NOMO-1 treated with dmso at 0.1 percent for 144 hours (cell line): ENCODE results near the gene LTB.
"Not testable (repeated sequence)": the region's sequence is repeated elsewhere in the genome, so short reads cannot be mapped to it uniquely, and the experiment has no call there.

ENCODE experiments used
- DNase-seq: peaks from one replicate; lab custom pipeline; 2025; ENCODE audit not compliant: unreplicated experiment; lab: John Stamatoyannopoulos, UW

Gene LTB

GRCh38 chr6:31609519-31610406 is 27.5 kb upstream of the LTB start:
- no peak for DNase-seq

DNA sequence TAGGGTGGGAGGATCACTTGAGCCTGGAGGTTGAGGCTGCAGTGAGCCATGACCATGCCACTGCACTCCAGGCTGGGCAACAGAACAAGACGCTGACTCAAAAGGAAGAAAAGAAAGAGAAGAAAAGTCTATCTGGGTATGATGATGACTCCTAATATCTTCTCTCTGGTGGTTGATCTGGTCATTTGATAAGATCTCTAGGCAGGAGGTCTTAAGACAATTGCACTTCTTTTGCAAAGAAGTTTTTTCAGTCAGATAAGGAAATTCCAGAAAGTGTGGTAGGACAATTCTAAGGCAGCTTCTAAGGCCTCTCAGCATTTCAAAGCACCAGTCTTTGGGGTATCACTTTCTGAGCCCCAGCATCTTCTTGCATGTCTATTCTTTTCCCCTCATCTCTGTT is 25.1 kb upstream of the LTB start:
- DNase-seq = no peak

GRCh38 chr6:31597006-31597405 is 14.8 kb upstream of the LTB start:
- peak; percentile 56 for DNase-seq

DNA sequence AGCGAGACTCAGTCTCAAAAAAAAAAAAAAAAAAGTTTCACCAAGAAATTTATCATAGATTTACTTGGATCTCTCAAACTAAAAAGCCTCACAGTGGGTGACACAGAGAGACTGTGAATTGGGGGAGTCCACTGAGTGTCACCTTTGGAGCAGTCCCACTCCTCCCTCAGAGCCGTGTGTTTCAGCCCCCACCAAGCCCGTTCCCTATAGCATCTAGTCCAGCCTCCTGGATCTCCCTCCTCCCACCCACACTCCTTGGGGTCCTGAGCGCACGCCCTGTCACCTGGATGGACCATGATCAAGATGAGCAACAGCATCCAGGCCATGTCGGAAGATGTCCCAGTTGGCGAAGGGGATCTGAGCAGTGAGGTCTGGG is 10.2 kb upstream of the LTB start:
- DNase-seq = no peak

GRCh38 chr6:31590691-31591090 is 8.5 kb upstream of the LTB start:
- DNase-seq = not testable (repeated sequence)

GRCh38 chr6:31588871-31589650 is 6.8 kb upstream of the LTB start:
- DNase-seq = no peak

DNA sequence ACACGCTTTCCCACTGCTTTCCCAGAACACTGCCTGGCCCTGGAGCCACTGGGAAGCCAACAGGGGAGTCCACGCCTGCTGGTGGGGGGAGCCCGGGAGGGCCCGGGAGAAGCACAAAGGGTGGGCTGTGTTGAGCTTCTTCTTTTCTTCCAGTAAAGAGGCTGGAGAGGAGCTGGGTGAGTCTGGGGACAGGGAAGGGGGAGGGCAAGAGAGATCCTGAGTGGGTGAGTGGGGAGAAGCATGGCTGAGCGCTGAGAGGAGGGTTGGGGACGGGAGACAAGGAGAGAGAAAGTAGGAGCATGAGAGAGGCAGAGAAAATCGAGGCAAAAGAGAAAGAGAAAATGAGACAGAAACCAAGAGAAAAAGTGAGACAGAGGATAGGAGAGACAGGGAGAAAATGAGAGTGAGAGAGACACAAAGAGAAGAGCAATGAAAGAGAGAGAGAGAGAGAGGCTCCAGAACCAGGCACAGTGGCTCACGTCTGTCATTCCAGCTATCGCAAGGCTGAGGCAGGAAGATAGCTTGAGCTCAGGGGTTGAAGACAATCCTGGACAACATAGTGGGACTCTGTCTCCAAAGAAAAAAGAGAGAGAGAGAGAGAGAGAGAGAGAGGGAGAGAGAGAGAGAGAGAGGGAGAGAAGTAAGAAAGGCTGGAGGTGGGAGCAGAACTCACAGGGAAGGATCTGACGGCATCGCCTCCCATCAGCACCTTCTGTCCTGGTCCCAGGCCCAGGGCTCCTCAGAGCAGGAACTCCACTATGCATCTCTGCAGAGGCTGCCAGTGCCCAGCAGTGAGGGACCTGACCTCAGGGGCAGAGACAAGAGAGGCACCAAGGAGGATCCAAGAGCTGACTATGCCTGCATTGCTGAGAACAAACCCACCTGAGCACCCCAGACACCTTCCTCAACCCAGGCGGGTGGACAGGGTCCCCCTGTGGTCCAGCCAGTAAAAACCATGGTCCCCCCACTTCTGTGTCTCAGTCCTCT is 5.9 kb upstream of the LTB start:
- DNase-seq = no peak

GRCh38 chr6:31586599-31587281 is 4.5 kb upstream of the LTB start:
- DNase-seq = peak; percentile 85

- DNase-seq = peak; percentile 89
These were observed 3.8 kb upstream of the LTB start, which contains the start of gene LST1 for GRCh38 chr6:31586008-31586407. LST1 (plus strand) TSS chr6:31586277; CDS start chr6:31587300, 1,023 bp downstream.

DNA sequence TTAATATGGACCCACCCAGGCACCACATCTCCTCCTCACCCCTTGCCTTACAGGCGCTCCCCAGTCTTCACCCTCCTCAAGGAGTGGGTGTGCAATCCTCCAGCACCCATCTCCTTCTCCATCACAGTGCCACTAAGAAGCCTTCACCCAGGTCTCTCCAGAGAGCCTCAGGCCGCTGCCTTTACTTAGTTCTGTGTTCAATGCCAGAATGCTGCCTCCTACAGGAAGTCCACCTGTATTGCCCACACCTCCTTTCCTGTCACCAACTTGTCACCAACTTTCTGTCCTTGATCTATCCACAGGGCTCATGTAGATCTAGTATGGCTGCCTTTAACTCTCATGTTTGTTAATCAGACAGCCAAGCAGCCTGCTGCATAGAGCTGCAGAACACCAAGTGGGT is 3.3 kb upstream of the LTB start:
- DNase-seq = peak; percentile 59

DNA sequence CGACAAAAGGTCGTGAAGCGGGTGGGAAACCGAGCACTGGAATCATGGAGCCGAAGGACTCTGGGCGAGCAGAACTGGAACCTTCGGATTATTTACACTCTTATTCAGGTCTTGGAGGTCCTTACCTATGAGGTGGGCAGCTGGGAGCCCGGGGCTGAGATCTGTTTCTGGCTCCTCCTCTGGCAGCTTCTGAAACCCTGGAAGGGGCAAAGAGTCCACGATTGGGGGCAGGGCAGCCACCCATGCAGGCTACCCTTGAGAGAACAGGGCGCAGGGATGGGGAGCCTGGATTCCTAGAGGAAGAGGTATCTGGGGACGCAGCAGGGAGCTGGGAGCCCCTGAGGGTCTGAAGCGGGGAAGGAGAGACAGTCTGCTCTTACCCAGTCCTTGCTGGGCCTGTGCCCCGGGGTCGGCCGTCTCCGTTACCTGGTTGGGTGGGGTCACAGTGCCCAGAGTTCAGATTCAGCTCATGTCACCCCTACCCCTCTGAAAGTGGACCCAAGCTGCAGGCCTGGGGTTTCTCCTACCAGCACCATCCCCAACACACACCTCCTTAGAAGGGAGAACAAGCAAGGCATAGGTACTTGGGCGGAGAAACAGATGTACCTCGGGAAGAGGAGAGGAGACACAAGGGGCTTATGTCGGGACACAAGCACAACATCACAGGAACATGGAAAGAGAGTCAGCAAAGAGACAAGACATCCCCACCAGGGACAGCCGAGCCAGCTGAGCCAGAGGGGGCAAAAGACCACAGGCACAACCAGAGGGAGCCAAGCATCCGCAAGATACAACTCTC is 592 bp downstream of the LTB start:
- DNase-seq = no peak

DNA sequence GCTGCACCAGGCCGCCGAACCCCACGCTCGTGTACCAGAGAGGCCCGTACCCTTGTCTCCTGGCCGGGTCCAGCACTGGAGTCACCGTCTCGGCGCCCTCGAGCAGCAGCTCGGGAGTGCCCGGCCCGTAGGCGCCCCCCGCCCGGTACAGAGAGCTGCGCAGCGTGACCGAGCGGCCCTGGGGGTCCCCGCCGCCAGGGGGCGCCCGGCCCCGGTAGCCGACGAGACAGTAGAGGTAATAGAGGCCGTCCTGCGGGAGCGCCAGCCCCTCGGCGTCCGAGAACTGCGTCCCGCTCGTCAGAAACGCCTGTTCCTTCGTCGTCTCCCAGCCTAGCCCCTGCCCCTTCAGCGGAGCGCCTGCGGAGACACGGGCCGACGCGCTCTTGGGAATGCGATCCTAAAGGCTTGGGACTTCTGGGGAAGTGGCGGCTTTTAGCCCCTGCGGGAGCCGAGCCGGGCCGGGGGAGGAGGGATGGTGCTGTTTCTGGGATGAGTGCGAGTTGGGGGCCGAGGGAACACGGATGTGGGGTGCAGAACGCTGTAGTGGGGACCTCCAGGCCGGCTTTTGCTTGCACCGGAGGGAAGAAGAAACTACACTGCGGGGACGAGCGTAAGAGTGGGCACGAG is 1.3 kb downstream of the LTB start:
- peak; percentile 74 for DNase-seq

- DNase-seq = no peak
These were observed 1.8 kb downstream of the LTB start for GRCh38 chr6:31580438-31580740.

DNA sequence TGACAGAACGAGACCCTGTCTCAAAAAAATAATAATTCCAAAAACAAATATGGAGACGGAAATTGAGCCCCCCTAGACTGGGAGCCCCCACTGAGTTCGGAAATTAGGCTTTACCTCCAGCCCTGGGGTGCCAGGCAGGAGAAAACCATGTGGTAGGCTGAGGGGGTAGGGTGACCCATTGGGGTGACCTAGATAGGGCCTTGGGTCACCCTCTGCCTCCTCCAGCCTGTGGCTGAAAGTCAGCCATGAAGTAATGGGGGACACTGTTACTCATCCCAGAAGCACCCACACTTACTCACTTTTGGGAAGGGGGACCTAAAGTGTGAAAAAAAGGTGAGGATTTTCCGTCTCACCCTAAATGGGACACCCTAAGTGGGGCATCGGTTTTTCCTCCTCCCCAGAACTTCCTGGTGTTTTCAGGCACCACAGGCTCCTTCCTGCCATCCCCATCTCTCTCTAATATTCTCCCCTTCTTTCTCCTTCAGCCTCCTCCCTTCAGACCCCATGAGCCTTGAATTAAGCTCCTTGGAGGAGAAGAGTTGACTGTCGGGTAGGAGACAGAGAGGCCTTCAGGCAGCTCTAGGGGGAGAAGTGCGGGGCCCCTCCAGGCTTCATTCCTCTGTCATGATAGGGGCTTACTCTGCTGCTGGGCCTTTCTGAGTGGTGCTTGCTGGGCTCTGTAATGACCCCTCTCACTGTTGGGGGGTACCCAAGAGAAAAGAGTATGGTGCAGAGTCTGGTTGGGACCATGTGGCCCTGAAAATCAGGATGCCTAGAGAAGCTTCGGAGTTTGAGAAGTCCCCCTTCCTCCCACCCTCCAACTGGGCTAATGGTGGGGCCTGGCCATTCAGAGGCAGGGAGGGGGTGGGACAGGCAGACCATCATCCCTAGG is 2.4 kb downstream of the LTB start:
- DNase-seq = no peak

DNA sequence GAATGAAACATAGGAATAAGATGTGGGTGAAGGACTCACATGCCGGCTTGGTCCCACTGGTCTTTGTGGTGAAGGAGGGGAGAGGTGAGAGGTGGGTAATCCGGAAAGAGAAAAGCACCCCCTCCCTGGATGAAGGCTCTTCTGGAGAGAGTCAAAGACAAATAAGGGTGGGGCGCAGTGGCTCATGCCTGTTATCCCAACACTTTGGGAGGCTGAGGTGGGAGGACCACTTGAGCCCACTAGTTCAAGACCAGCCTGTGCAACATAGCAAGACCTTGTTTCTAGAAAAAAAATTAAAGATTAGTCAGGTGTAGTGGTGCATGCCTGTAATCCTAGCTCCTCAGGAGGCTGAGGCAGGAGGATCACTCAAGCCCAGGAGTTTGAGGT is 3.1 kb downstream of the LTB start:
- DNase-seq = no peak

DNA sequence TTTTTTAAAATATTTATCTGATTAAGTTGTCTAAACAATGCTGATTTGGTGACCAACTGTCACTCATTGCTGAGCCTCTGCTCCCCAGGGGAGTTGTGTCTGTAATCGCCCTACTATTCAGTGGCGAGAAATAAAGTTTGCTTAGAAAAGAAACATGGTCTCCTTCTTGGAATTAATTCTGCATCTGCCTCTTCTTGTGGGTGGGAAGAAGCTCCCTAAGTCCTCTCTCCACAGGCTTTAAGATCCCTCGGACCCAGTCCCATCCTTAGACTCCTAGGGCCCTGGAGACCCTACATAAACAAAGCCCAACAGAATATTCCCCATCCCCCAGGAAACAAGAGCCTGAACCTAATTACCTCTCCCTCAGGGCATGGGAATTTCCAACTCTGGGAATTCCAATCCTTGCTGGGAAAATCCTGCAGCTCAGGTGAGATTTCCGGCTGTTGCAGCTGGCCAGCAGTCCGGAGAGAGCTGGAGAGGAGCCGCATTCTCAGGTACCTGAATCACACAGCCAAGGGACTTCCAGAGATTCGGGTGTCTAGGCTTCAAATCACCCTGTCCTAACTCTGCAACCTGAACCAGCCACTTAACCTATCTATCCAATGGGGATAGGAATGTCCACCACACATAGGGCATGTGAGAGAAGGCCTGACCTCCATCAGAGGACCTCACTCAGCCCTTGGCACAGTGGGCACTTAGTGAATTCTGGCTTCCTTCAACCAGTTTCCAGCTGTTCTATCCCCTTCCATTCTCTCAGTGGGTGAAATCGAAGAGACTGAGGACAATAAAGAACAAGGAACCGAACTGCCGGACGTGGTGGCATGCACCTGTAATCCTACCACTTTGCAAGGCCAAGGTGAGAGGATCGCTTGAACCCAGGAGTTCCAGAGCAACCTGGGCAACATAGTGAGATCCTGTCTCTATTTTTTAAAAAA is 3.8 kb downstream of the LTB start:
- DNase-seq = no peak

DNA sequence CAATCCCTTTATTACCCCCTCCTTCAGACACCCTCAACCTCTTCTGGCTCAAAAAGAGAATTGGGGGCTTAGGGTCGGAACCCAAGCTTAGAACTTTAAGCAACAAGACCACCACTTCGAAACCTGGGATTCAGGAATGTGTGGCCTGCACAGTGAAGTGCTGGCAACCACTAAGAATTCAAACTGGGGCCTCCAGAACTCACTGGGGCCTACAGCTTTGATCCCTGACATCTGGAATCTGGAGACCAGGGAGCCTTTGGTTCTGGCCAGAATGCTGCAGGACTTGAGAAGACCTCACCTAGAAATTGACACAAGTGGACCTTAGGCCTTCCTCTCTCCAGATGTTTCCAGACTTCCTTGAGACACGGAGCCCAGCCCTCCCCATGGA is 4.7 kb downstream of the LTB start:
- DNase-seq = no peak
